ENCODE results near the gene MCCD1. TPM values are rescaled to one million over a fixed set of nuclear protein-coding genes. Genes with fewer than 3 reads are reported as not detected.

The MCCD1 gene
- total and polyA plus RNA-seq, 2 of the 13 experiments (the other 11 are each of a cell fraction or from before 2014, with no cell fraction given): 0.15 TPM; not detected in 1

DNA sequence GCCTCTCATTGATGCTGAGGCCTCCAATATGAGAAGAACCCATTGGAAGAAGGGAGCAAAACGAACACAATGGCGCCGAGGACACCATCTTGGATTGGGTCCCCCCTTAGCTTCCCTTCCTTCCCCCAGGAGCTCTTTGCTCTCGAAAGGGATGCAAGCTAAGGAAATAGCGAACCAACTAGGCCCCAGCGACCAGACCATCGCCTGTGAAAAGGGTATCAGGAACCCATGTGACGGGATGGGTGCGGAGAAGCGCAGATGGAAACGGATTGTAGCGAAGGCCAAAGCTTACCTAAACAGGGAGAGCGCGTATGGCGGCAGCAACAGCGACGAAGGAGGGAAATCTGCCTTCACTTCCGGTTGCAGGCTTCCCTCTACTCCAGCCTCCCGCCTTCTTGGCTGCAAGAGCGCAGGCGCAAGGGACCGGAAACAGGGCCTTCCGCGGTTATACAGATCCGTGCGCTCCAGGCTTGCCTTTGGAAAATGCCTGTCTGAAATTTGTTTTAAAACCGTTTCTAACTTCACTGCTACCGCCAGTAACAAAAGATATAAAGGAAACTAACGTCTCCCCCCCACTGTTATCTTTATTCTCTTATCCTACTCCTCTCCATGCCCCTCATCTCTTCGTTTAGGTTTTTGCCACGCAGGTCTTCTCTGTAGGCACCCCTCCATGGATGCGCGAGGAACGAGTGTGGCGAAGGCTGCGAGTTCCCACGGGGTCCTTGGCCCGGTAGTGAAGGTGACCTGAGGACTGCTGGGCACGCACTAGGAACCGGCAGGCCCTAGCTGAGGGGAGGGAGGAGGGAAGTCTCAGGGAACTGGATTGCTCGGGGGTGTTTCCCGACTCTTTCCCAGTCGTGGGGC lies 13.1 kb downstream of the MCCD1 start, which contains the start of gene DDX39B (continued):
- TF ChIP-seq, protein P1, sequence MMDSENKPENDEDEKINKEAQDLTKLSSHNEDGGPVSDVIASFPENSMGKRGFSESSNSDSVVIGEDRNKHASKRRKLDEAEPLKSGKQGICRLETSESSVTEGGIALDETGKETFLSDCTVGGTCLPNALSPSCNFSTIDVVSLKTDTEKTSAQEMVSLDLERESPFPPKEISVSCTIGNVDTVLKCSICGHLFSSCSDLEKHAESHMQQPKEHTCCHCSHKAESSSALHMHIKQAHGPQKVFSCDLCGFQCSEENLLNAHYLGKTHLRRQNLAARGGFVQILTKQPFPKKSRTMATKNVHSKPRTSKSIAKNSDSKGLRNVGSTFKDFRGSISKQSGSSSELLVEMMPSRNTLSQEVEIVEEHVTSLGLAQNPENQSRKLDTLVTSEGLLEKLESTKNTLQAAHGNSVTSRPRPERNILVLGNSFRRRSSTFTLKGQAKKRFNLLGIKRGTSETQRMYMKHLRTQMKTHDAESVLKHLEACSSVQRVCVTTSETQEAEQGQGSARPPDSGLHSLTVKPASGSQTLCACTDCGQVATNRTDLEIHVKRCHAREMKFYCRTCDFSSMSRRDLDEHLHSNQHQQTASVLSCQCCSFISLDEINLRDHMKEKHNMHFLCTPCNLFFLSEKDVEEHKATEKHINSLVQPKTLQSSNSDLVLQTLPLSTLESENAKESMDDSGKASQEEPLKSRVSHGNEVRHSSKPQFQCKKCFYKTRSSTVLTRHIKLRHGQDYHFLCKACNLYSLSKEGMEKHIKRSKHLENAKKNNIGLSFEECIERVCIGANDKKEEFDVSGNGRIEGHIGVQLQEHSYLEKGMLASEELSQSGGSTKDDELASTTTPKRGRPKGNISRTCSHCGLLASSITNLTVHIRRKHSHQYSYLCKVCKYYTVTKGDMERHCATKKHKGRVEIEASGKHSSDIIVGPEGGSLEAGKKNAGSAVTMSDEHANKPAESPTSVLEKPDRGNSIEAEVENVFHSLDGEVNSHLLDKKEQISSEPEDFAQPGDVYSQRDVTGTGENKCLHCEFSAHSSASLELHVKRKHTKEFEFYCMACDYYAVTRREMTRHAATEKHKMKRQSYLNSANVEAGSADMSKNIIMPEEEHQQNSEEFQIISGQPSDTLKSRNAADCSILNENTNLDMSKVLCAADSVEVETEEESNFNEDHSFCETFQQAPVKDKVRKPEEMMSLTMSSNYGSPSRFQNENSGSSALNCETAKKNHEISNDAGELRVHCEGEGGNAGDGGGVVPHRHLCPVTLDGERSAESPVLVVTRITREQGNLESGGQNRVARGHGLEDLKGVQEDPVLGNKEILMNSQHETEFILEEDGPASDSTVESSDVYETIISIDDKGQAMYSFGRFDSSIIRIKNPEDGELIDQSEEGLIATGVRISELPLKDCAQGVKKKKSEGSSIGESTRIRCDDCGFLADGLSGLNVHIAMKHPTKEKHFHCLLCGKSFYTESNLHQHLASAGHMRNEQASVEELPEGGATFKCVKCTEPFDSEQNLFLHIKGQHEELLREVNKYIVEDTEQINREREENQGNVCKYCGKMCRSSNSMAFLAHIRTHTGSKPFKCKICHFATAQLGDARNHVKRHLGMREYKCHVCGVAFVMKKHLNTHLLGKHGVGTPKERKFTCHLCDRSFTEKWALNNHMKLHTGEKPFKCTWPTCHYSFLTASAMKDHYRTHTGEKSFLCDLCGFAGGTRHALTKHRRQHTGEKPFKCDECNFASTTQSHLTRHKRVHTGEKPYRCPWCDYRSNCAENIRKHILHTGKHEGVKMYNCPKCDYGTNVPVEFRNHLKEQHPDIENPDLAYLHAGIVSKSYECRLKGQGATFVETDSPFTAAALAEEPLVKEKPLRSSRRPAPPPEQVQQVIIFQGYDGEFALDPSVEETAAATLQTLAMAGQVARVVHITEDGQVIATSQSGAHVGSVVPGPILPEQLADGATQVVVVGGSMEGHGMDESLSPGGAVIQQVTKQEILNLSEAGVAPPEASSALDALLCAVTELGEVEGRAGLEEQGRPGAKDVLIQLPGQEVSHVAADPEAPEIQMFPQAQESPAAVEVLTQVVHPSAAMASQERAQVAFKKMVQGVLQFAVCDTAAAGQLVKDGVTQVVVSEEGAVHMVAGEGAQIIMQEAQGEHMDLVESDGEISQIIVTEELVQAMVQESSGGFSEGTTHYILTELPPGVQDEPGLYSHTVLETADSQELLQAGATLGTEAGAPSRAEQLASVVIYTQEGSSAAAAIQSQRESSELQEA (CRISPR knock-in tag; IDR thresholded peaks at IDR 0.05; ENCODE audit: not compliant biosample characterization): peak; percentile 94
- TF ChIP-seq ZNF75D (CRISPR knock-in tag; IDR thresholded peaks at IDR 0.05; ENCODE audit: borderline replicate concordance): no peak; the same call in 1 of the 2 replicates
- TF ChIP-seq ZSCAN31 (CRISPR knock-in tag; IDR thresholded peaks at IDR 0.05; ENCODE audit: low read depth): peak; percentile 76; the same call in 1 of the 2 replicates
- TF ChIP-seq ZSCAN21 (CRISPR knock-in tag; IDR thresholded peaks at IDR 0.05; ENCODE audit: borderline replicate concordance): no peak; the same call in 1 of the 2 replicates
- no peak for TF ChIP-seq ZNF251 (CRISPR knock-in tag; IDR thresholded peaks at IDR 0.05)
- peak; percentile 93 for TF ChIP-seq ZNF687 (CRISPR knock-in tag; IDR thresholded peaks at IDR 0.05)
- peak; percentile 74 for TF ChIP-seq ZNF224 (CRISPR knock-in tag; IDR thresholded peaks at IDR 0.05)
- TF ChIP-seq ZNF367 (CRISPR knock-in tag; IDR thresholded peaks at IDR 0.05; ENCODE audit: borderline replicate concordance): peak; percentile 85; the same call in 1 of the 2 replicates
- TF ChIP-seq ZNF563 (CRISPR knock-in tag; IDR thresholded peaks at IDR 0.05): peak; percentile 76
- TF ChIP-seq ZSCAN9 (CRISPR knock-in tag; IDR thresholded peaks at IDR 0.05; ENCODE audit: borderline replicate concordance): peak; percentile 78; the same call in 1 of the 2 replicates
- peak; percentile 91 for TF ChIP-seq CBX5 (CRISPR knock-in tag; IDR thresholded peaks at IDR 0.05; ENCODE audit: borderline replicate concordance)
- TF ChIP-seq BRD4 (CRISPR knock-in tag; IDR thresholded peaks at IDR 0.05): peak; percentile 100
- peak; percentile 68; the same call in 1 of the 2 replicates for TF ChIP-seq FOXA3 (CRISPR knock-in tag; IDR thresholded peaks at IDR 0.05)
- TF ChIP-seq KAT7 (CRISPR knock-in tag; IDR thresholded peaks at IDR 0.05; ENCODE audit: borderline replicate concordance): peak; percentile 78
- TF ChIP-seq SATB2 (CRISPR knock-in tag; IDR thresholded peaks at IDR 0.05): no peak; the same call in none of the 2 replicates
- TF ChIP-seq ZNF615 (CRISPR knock-in tag; IDR thresholded peaks at IDR 0.05; ENCODE audit: borderline replicate concordance): peak; percentile 81; the same call in 1 of the 2 replicates
- TF ChIP-seq TEAD2 (CRISPR knock-in tag; IDR thresholded peaks at IDR 0.05): no peak; the same call in 1 of the 2 replicates

Data from HepG2 (cell line).